A673 (cell line): Measurements from ENCODE around the gene KLK5. TPM values are rescaled to one million over a fixed set of nuclear protein-coding genes. Genes with fewer than 3 reads are reported as not detected.

Experiments used
- BruUV-seq: library from RNA; stranded (reverse); fragments of 400-500 nt; replicated peaks from 2 replicates; lab custom pipeline; 2021; lab: Mats Ljungman, UMichigan
- CTCF ChIA-PET: fragments of 300-600 bp; sonication (Branson Sonifier 250); formaldehyde crosslinking; loops from one replicate; lab custom pipeline; 2022; ENCODE audit warnings: antibody characterized with exemption; lab: Charles Lee
- POLR2A ChIA-PET: fragments of 300-600 bp; sonication (Branson Sonifier 250); formaldehyde crosslinking; loops from one replicate; lab custom pipeline; 2022; ENCODE audit warnings: antibody characterized with exemption; ENCODE audit not compliant: low non-redundant PET; lab: Charles Lee
- DNase-seq: peaks from one replicate; pipeline ENCODE4 v3.0.0-alpha.2; 2015; ENCODE audit warnings: low spot score
- H3K27ac ChIP-seq: fragments of 200-600 bp; sonication (generic); 2 replicates; pipeline ENCODE4 v1.5.1; 2016; ENCODE audit warnings: mixed run types, low read depth, mild to moderate bottlenecking, mixed read lengths, antibody characterized with exemption, low read length; ENCODE audit not compliant: poor library complexity, severe bottlenecking
- H3K27me3 ChIP-seq: fragments of 200-600 bp; sonication (generic); replicated peaks from 2 replicates; pipeline ENCODE4 v1.6.1; 2017; ENCODE audit warnings: mixed run types, low read depth, mild to moderate bottlenecking, mixed read lengths, antibody characterized with exemption, low read length; ENCODE audit not compliant: insufficient read depth, poor library complexity
- H3K36me3 ChIP-seq: fragments of 200-600 bp; sonication (generic); 2 replicates; pipeline ENCODE4 v1.6.1; 2016; ENCODE audit warnings: mixed run types, mild to moderate bottlenecking, mixed read lengths, antibody characterized with exemption, low read length; ENCODE audit not compliant: insufficient read depth, poor library complexity, severe bottlenecking
- H3K4me1 ChIP-seq: fragments of 200-600 bp; sonication (generic); 2 replicates; pipeline ENCODE4 v1.6.1; 2017; ENCODE audit warnings: mixed run types, mild to moderate bottlenecking, mixed read lengths, antibody characterized with exemption, low read length; ENCODE audit not compliant: insufficient read depth, poor library complexity, severe bottlenecking
- H3K4me3 ChIP-seq: fragments of 200-600 bp; sonication (generic); 2 replicates; pipeline ENCODE4 v1.5.1; 2016; ENCODE audit warnings: low read depth, mixed run types, mild to moderate bottlenecking, mixed read lengths, low read length; ENCODE audit not compliant: poor library complexity, severe bottlenecking
- H3K9me3 ChIP-seq: fragments of 200-600 bp; sonication (generic); 2 replicates; pipeline ENCODE4 v1.6.1; 2016; ENCODE audit warnings: mixed run types, low read depth, mild to moderate bottlenecking, mixed read lengths, antibody characterized with exemption, low read length; ENCODE audit not compliant: poor library complexity, severe bottlenecking
- CTCF ChIP-seq: fragments of 300-800, 200-600 bp; sonication (generic); conservative IDR thresholded peaks from 2 replicates; pipeline ENCODE4 v1.5.1; 2017; ENCODE audit warnings: low read depth, mild to moderate bottlenecking, antibody characterized with exemption, low read length, moderate library complexity, mixed read lengths
- EZH2 ChIP-seq: fragments of 200-600 bp; sonication (generic); IDR thresholded peaks from 2 replicates; pipeline ENCODE4 v1.6.1; 2017; ENCODE audit warnings: borderline replicate concordance, low read depth, mild to moderate bottlenecking, mixed read lengths, antibody characterized with exemption, low read length; ENCODE audit not compliant: poor library complexity, severe bottlenecking
- intact Hi-C: fragments of 100-400 bp; cut with micrococcal nuclease; formaldehyde crosslinking; loops from one replicate; pipeline ENCODE4 v1.10.0; 2022; ENCODE audit not compliant: unreplicated experiment
- total RNA-seq: library from RNA; stranded (reverse); gene quantifications from 2 replicates; pipeline ENCODE4 v1.2.3, GENCODE V29; 2021

KLK5 gene
- total RNA-seq, 1 experiment from 2014 or later = not detected

GRCh38 chr19:50949861-50950260 lies 3.0 kb downstream of the KLK5 start:
- no peaks in the 10 kb centered on the region for H3K9me3 ChIP-seq
- no peaks in the 10 kb centered on the region for H3K36me3 ChIP-seq
- ChIA-PET CTCF (no interaction called here), POLR2A (no interaction called here)
- intact Hi-C loops = no loop called here
- H3K4me3 ChIP-seq = no peak overlapping the region
- no peak for DNase-seq
- H3K27ac ChIP-seq = no peak overlapping the region
- TF ChIP-seq EZH2 = no peak
- no peak for TF ChIP-seq CTCF
- H3K27me3 ChIP-seq = peaks cover 3% of the 10 kb centered on the region
- no TSS peak for BruUV-seq
- no peaks in the 10 kb centered on the region for H3K4me1 ChIP-seq

GRCh38 chr19:50947123-50947522 lies 5.7 kb downstream of the KLK5 start:
- intact Hi-C loops = no loop called here
- no peak for DNase-seq
- CTCF ChIA-PET = no interaction called here
- TF ChIP-seq EZH2 = no peak
- TF ChIP-seq CTCF = no peak
- Histone ChIP-seq H3K4me3 (no peak overlapping the region), H3K4me1 (no peaks in the 10 kb centered on the region), H3K36me3 (no peaks in the 10 kb centered on the region), H3K27ac (no peak overlapping the region), H3K27me3 (peaks cover 5% of the 10 kb centered on the region), H3K9me3 (no peaks in the 10 kb centered on the region)
- POLR2A ChIA-PET = no interaction called here
- BruUV-seq = no TSS peak

- ChIA-PET CTCF (no interaction called here), POLR2A (no interaction called here)
- TF ChIP-seq CTCF (no peak), EZH2 (no peak)
- BruUV-seq = no TSS peak
- Histone ChIP-seq H3K9me3 (no peaks in the 10 kb centered on the region), H3K36me3 (no peaks in the 10 kb centered on the region), H3K4me3 (no peak overlapping the region), H3K27me3 (peaks cover 5% of the 10 kb centered on the region), H3K27ac (no peak overlapping the region), H3K4me1 (no peaks in the 10 kb centered on the region)
- intact Hi-C loops = no loop called here
- DNase-seq = no peak
These were observed 8.0 kb downstream of the KLK5 start for GRCh38 chr19:50944795-50945194.
